ENCODE results near the gene DPP4. TPM values are rescaled to one million over a fixed set of nuclear protein-coding genes. Genes with fewer than 3 reads are reported as not detected.

The DPP4 gene
- total and polyA plus RNA-seq, 2 experiments from 2014 or later, result 1.5 to 2.8 TPM

DNA sequence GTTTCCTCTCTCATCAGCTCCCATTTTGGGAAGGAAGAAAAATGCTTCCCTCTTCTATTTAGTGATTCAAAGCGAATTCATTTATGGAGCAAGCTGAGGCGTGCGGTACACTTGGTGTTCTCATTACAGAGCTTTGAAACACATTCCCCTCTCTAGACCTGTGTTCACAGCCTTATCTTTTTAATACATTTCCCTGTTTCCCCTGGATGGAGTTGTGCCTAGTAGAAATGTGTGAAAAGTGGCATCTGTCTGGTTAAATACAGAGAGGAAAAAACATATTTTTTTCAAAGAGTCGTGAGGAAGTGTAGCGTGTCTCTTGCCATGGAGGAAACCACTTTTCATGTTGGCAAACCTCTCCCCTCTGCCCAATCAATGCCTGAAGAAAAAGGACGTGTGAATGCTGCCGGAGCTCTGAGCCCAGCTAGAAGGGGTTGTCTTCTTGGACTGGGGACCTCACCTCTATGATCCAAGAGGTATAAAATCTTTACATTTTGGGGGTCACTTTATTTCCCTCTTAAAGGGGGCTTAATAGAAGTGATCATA is 52.4 kb downstream of the DPP4 start:
- TF ChIP-seq EZH2 (IDR thresholded peaks at IDR 0.05; ENCODE audit: low read depth, unreplicated experiment), result no peak
- no peak for TF ChIP-seq ETS1 (IDR thresholded peaks at IDR 0.05)
- Histone ChIP-seq H3F3A (replicated peaks; ENCODE audit: low read depth) (no peaks in the 10 kb centered on the region), H3K27ac (ENCODE audit: low read depth) (no peak overlapping the region), H3K4me1 (ENCODE audit: insufficient read depth) (no peaks in the 10 kb centered on the region), H4K20me1 (replicated peaks; ENCODE audit: insufficient read depth) (no peaks in the 10 kb centered on the region), H3K4me3 (no peak overlapping the region), H3K79me2 (replicated peaks; ENCODE audit: insufficient read depth) (no peaks in the 10 kb centered on the region), H3K4me2 (no peak overlapping the region), H3K27me3 (ENCODE audit: insufficient read depth) (no peaks in the 10 kb centered on the region), H2AFZ (no peak overlapping the region), H3K36me3 (ENCODE audit: insufficient read depth) (no peaks in the 10 kb centered on the region), H3K9me2 (ENCODE audit: insufficient read depth) (no peaks in the 10 kb centered on the region)
- peaks cover 12% of the 10 kb centered on the region for H3K4me1 Mint-ChIP-seq
- no peak overlapping the region for H3K27ac Mint-ChIP-seq
- H3K36me3 Mint-ChIP-seq (ENCODE audit: low read depth), result no peaks in the 10 kb centered on the region
- no peaks in the 10 kb centered on the region for H3K9me3 Mint-ChIP-seq
- H3K4me3 Mint-ChIP-seq, result no peak overlapping the region
- DNase-seq (ENCODE audit: low spot score) (no peak), ATAC-seq (no peak)
- H3K27me3 Mint-ChIP-seq (ENCODE audit: insufficient read depth, low read depth, poor library complexity), result peaks cover 1% of the 10 kb centered on the region

DNA sequence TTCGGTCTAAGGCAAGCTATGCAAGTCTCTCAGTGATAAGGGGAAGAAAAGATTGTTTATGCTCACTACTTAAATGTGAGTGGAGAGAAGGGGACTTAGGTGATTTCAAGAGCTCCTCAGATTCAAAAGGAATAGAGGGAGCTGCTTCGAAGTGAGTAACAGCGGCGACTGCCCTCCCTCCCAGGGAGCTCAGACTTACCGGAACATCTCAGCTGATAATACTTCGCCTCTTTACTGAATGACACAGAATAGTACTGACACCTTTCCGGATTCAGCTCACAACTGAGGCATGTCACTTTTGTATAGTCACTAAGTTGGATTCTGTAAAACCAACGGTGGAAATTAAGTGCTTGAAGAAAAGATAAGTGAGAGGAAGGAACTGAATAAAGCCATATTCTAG is 55.5 kb downstream of the DPP4 start:
- H3K79me2 ChIP-seq (replicated peaks; ENCODE audit: insufficient read depth), result no peaks in the 10 kb centered on the region
- Mint-ChIP-seq H3K4me3 (no peak overlapping the region), H3K27ac (no peak overlapping the region), H3K27me3 (ENCODE audit: insufficient read depth, low read depth, poor library complexity) (no peaks in the 10 kb centered on the region), H3K9me3 (no peaks in the 10 kb centered on the region), H3K4me1 (peaks cover 17% of the 10 kb centered on the region), H3K36me3 (ENCODE audit: low read depth) (no peaks in the 10 kb centered on the region)
- TF ChIP-seq STAT1 (IDR thresholded peaks at IDR 0.05; ENCODE audit: unreplicated experiment) (no peak), POLR2AphosphoS5 (IDR thresholded peaks at IDR 0.05; ENCODE audit: low read depth) (no peak), NANOG (IDR thresholded peaks at IDR 0.05; ENCODE audit: borderline replicate concordance) (no peak)
- TF ChIP-seq, protein P1, sequence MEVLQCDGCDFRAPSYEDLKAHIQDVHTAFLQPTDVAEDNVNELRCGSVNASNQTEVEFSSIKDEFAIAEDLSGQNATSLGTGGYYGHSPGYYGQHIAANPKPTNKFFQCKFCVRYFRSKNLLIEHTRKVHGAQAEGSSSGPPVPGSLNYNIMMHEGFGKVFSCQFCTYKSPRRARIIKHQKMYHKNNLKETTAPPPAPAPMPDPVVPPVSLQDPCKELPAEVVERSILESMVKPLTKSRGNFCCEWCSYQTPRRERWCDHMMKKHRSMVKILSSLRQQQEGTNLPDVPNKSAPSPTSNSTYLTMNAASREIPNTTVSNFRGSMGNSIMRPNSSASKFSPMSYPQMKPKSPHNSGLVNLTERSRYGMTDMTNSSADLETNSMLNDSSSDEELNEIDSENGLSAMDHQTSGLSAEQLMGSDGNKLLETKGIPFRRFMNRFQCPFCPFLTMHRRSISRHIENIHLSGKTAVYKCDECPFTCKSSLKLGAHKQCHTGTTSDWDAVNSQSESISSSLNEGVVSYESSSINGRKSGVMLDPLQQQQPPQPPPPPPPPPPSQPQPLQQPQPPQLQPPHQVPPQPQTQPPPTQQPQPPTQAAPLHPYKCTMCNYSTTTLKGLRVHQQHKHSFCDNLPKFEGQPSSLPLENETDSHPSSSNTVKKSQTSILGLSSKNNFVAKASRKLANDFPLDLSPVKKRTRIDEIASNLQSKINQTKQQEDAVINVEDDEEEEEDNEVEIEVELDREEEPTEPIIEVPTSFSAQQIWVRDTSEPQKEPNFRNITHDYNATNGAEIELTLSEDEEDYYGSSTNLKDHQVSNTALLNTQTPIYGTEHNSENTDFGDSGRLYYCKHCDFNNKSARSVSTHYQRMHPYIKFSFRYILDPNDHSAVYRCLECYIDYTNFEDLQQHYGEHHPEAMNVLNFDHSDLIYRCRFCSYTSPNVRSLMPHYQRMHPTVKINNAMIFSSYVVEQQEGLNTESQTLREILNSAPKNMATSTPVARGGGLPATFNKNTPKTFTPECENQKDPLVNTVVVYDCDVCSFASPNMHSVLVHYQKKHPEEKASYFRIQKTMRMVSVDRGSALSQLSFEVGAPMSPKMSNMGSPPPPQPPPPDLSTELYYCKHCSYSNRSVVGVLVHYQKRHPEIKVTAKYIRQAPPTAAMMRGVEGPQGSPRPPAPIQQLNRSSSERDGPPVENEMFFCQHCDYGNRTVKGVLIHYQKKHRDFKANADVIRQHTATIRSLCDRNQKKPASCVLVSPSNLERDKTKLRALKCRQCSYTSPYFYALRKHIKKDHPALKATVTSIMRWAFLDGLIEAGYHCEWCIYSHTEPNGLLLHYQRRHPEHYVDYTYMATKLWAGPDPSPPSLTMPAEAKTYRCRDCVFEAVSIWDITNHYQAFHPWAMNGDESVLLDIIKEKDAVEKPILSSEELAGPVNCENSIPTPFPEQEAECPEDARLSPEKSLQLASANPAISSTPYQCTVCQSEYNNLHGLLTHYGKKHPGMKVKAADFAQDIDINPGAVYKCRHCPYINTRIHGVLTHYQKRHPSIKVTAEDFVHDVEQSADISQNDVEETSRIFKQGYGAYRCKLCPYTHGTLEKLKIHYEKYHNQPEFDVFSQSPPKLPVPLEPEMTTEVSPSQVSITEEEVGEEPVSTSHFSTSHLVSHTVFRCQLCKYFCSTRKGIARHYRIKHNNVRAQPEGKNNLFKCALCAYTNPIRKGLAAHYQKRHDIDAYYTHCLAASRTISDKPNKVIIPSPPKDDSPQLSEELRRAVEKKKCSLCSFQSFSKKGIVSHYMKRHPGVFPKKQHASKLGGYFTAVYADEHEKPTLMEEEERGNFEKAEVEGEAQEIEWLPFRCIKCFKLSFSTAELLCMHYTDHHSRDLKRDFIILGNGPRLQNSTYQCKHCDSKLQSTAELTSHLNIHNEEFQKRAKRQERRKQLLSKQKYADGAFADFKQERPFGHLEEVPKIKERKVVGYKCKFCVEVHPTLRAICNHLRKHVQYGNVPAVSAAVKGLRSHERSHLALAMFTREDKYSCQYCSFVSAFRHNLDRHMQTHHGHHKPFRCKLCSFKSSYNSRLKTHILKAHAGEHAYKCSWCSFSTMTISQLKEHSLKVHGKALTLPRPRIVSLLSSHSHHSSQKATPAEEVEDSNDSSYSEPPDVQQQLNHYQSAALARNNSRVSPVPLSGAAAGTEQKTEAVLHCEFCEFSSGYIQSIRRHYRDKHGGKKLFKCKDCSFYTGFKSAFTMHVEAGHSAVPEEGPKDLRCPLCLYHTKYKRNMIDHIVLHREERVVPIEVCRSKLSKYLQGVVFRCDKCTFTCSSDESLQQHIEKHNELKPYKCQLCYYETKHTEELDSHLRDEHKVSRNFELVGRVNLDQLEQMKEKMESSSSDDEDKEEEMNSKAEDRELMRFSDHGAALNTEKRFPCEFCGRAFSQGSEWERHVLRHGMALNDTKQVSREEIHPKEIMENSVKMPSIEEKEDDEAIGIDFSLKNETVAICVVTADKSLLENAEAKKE (CRISPR knock-in tag; IDR thresholded peaks at IDR 0.05), result no peak
- H2AFZ ChIP-seq, result no peak overlapping the region
- H3K9me2 ChIP-seq (ENCODE audit: insufficient read depth), result no peaks in the 10 kb centered on the region
- no peaks in the 10 kb centered on the region for H3K4me1 ChIP-seq (ENCODE audit: insufficient read depth)
- no peak overlapping the region for H3K4me2 ChIP-seq
- H3K4me3 ChIP-seq, result no peak overlapping the region
- no peak overlapping the region for H3K27ac ChIP-seq (ENCODE audit: low read depth)
- no peaks in the 10 kb centered on the region for H3F3A ChIP-seq (replicated peaks; ENCODE audit: low read depth)
- no peak for ATAC-seq
- no peak for DNase-seq (ENCODE audit: low spot score)
- no peaks in the 10 kb centered on the region for H3K27me3 ChIP-seq (ENCODE audit: insufficient read depth)
- H3K36me3 ChIP-seq (ENCODE audit: insufficient read depth), result no peaks in the 10 kb centered on the region
- H4K20me1 ChIP-seq (replicated peaks; ENCODE audit: insufficient read depth), result no peaks in the 10 kb centered on the region

Measured in GM23338 (cell line).